Measurements from ENCODE around the gene ABCB9. TPM values are rescaled to one million over a fixed set of nuclear protein-coding genes. Genes with fewer than 3 reads are reported as not detected.

The ABCB9 gene
- total RNA-seq, 2 donors from 2014 or later: 8.9 to 9.5 TPM

GRCh38 chr12:122960193-122960569 lies 6.1 kb downstream of the ABCB9 start:
- ATAC-seq (no peak), DNase-seq (ENCODE audit: low spot score in 2 of 2) (no peak)
- Mint-ChIP-seq H3K36me3 (no peaks in the 10 kb centered on the region), H3K27ac (no peak overlapping the region), H3K9me3 (no peaks in the 10 kb centered on the region)

- Mint-ChIP-seq H3K9me3 (no peaks in the 10 kb centered on the region), H3K36me3 (no peaks in the 10 kb centered on the region), H3K27ac (no peak overlapping the region)
- no peak for DNase-seq (ENCODE audit: low spot score in 2 of 2)
- no peak for ATAC-seq
These were observed 6.6 kb downstream of the ABCB9 start for GRCh38 chr12:122959566-122960192.

GRCh38 chr12:122958198-122958888 lies 7.9 kb downstream of the ABCB9 start:
- H3K27ac Mint-ChIP-seq: no peak overlapping the region
- no peak for ATAC-seq
- no peaks in the 10 kb centered on the region for H3K36me3 Mint-ChIP-seq
- no peak for DNase-seq (ENCODE audit: low spot score in 2 of 2)
- no peaks in the 10 kb centered on the region for H3K9me3 Mint-ChIP-seq

GRCh38 chr12:122956035-122956434 lies 10.2 kb downstream of the ABCB9 start:
- no peak for DNase-seq (ENCODE audit: low spot score in 2 of 2)
- no peak for ATAC-seq
- Mint-ChIP-seq H3K36me3 (no peaks in the 10 kb centered on the region), H3K27ac (no peak overlapping the region), H3K9me3 (no peaks in the 10 kb centered on the region)

GRCh38 chr12:122955156-122955555 lies 11.1 kb downstream of the ABCB9 start:
- H3K27ac Mint-ChIP-seq: no peak overlapping the region
- ATAC-seq: no peak

GRCh38 chr12:122951979-122952892 lies 14.0 kb downstream of the ABCB9 start:
- peak; percentile 73 to 74 for DNase-seq (ENCODE audit: low spot score in 2 of 2)
- H3K27ac Mint-ChIP-seq: no peak overlapping the region
- no peaks in the 10 kb centered on the region for H3K36me3 Mint-ChIP-seq
- H3K9me3 Mint-ChIP-seq: no peaks in the 10 kb centered on the region
- ATAC-seq: peak; percentile 96

More at GRCh38 chr12:122955156-122955555, 11.1 kb downstream of the ABCB9 start:
- H3K9me3 Mint-ChIP-seq: no peaks in the 10 kb centered on the region
- no peaks in the 10 kb centered on the region for H3K36me3 Mint-ChIP-seq
- no peak for DNase-seq (ENCODE audit: low spot score in 2 of 2)

- Mint-ChIP-seq H3K36me3 (no peaks in the 10 kb centered on the region), H3K27ac (no peak overlapping the region), H3K9me3 (no peaks in the 10 kb centered on the region)
- no peak for DNase-seq (ENCODE audit: low spot score in 2 of 2)
- no peak for ATAC-seq
These were observed 14.9 kb downstream of the ABCB9 start for GRCh38 chr12:122951406-122951805.

- no peak overlapping the region for H3K27ac Mint-ChIP-seq
- DNase-seq (ENCODE audit: low spot score in 2 of 2) (no peak), ATAC-seq (no peak)
- H3K9me3 Mint-ChIP-seq: no peaks in the 10 kb centered on the region
- H3K36me3 Mint-ChIP-seq: no peaks in the 10 kb centered on the region
These were observed 16.2 kb downstream of the ABCB9 start for GRCh38 chr12:122949816-122950675.

- H3K27ac Mint-ChIP-seq: no peak overlapping the region
- H3K36me3 Mint-ChIP-seq: no peaks in the 10 kb centered on the region
- no peaks in the 10 kb centered on the region for H3K9me3 Mint-ChIP-seq
- ATAC-seq (no peak), DNase-seq (ENCODE audit: low spot score in 2 of 2) (no peak)
These were observed 16.9 kb downstream of the ABCB9 start for GRCh38 chr12:122949405-122949804.

- ATAC-seq (no peak), DNase-seq (ENCODE audit: low spot score in 2 of 2) (no peak)
- Mint-ChIP-seq H3K9me3 (no peaks in the 10 kb centered on the region), H3K36me3 (no peaks in the 10 kb centered on the region), H3K27ac (peak overlapping the region in 1 of 2 donors; percentile 71)
These were observed 17.7 kb downstream of the ABCB9 start for GRCh38 chr12:122948605-122949004.

- no peaks in the 10 kb centered on the region for H3K9me3 Mint-ChIP-seq
- H3K36me3 Mint-ChIP-seq: no peaks in the 10 kb centered on the region
- peak overlapping the region; percentile 71 to 92 for H3K27ac Mint-ChIP-seq
- ATAC-seq: no peak
- no peak for DNase-seq (ENCODE audit: low spot score in 2 of 2)
These were observed 18.9 kb downstream of the ABCB9 start for GRCh38 chr12:122947352-122947792.

GRCh38 chr12:122946690-122947341 lies 19.4 kb downstream of the ABCB9 start:
- H3K27ac Mint-ChIP-seq: peak overlapping the region; percentile 71 to 92
- no peaks in the 10 kb centered on the region for H3K36me3 Mint-ChIP-seq

GRCh38 chr12:122944605-122945592 lies 21.4 kb downstream of the ABCB9 start:
- ATAC-seq (no peak), DNase-seq (ENCODE audit: low spot score in 2 of 2) (no peak)
- H3K27ac Mint-ChIP-seq: peak overlapping the region in 1 of 2 donors; percentile 71
- H3K9me3 Mint-ChIP-seq: no peaks in the 10 kb centered on the region
- no peaks in the 10 kb centered on the region for H3K36me3 Mint-ChIP-seq

More at GRCh38 chr12:122946690-122947341, 19.4 kb downstream of the ABCB9 start:
- no peaks in the 10 kb centered on the region for H3K9me3 Mint-ChIP-seq
- peak; percentile 84 to 95 for DNase-seq (ENCODE audit: low spot score in 2 of 2)
- peak; percentile 98 to 99 for ATAC-seq

GRCh38 chr12:122943196-122943595 lies 23.1 kb downstream of the ABCB9 start:
- ATAC-seq (no peak), DNase-seq (ENCODE audit: low spot score in 2 of 2) (no peak)
- Mint-ChIP-seq H3K36me3 (no peaks in the 10 kb centered on the region), H3K9me3 (no peaks in the 10 kb centered on the region), H3K27ac (peak overlapping the region; percentile 22 to 32)

GRCh38 chr12:122942637-122943036 lies 23.6 kb downstream of the ABCB9 start:
- peak overlapping the region in 1 of 2 donors; percentile 32 for H3K27ac Mint-ChIP-seq
- ATAC-seq: no peak
- H3K9me3 Mint-ChIP-seq: no peaks in the 10 kb centered on the region
- no peak for DNase-seq (ENCODE audit: low spot score in 2 of 2)
- no peaks in the 10 kb centered on the region for H3K36me3 Mint-ChIP-seq
